ENCODE results near the gene BAK1. TPM values are rescaled to one million over a fixed set of nuclear protein-coding genes. Genes with fewer than 3 reads are reported as not detected.

The BAK1 gene
- total and polyA plus RNA-seq, 2 of the 13 experiments (the other 11 are each of a cell fraction or from before 2014, with no cell fraction given): 15.0 to 23.8 TPM

DNA sequence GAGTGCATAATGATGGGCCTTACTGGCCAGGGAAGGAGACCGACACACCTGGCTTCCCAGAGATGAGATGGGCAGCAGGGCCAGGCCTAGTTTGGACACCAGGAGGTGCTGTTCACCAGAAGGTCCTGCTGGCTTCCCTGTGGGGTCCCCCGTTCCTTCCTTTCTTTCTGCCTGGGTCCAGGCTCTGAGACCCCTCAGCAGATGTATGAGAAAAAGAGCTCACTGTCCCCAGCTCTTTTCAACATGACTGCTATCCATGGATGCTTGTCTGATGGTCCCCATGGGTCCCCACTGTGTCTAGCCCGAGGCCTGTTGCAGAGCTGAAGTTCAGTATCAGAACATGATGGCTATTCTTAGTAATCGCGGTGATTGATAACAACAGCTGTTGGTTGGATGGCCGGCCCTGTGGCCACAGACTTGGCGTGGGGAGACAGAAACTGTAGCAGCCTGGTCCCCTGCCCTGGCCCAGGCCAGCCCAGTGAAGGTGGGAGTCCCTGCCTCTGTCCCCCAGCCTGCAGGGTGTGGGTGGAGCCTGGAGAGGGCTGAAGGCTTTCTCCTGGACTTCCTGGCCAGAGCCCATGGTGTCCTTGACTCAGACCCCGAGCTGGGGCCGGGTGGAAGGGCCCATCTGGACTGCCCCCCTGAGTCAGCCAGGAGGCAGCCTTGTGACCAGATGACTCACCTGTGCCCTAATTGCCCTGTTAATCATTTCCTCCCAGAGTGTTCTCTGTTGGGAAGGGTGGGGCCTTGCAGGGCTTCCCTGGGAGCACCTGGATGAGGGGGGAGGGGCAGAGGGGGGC is 9.9 kb upstream of the BAK1 start (continued):
- TF ChIP-seq, protein P1, sequence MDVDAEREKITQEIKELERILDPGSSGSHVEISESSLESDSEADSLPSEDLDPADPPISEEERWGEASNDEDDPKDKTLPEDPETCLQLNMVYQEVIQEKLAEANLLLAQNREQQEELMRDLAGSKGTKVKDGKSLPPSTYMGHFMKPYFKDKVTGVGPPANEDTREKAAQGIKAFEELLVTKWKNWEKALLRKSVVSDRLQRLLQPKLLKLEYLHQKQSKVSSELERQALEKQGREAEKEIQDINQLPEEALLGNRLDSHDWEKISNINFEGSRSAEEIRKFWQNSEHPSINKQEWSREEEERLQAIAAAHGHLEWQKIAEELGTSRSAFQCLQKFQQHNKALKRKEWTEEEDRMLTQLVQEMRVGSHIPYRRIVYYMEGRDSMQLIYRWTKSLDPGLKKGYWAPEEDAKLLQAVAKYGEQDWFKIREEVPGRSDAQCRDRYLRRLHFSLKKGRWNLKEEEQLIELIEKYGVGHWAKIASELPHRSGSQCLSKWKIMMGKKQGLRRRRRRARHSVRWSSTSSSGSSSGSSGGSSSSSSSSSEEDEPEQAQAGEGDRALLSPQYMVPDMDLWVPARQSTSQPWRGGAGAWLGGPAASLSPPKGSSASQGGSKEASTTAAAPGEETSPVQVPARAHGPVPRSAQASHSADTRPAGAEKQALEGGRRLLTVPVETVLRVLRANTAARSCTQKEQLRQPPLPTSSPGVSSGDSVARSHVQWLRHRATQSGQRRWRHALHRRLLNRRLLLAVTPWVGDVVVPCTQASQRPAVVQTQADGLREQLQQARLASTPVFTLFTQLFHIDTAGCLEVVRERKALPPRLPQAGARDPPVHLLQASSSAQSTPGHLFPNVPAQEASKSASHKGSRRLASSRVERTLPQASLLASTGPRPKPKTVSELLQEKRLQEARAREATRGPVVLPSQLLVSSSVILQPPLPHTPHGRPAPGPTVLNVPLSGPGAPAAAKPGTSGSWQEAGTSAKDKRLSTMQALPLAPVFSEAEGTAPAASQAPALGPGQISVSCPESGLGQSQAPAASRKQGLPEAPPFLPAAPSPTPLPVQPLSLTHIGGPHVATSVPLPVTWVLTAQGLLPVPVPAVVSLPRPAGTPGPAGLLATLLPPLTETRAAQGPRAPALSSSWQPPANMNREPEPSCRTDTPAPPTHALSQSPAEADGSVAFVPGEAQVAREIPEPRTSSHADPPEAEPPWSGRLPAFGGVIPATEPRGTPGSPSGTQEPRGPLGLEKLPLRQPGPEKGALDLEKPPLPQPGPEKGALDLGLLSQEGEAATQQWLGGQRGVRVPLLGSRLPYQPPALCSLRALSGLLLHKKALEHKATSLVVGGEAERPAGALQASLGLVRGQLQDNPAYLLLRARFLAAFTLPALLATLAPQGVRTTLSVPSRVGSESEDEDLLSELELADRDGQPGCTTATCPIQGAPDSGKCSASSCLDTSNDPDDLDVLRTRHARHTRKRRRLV (CRISPR knock-in tag; IDR thresholded peaks at IDR 0.05): peak; percentile 84; the same call in 1 of the 2 replicates
- TF ChIP-seq TBP (CRISPR knock-in tag; IDR thresholded peaks at IDR 0.05): no peak
- no peak; the same call in 1 of the 2 replicates for TF ChIP-seq RXRA (CRISPR knock-in tag; IDR thresholded peaks at IDR 0.05)
- no peak for TF ChIP-seq ZNF484 (CRISPR knock-in tag; IDR thresholded peaks at IDR 0.05; ENCODE audit: borderline replicate concordance, low read depth)
- TF ChIP-seq ZNF878 (CRISPR knock-in tag; IDR thresholded peaks at IDR 0.05): peak; percentile 92; the same call in 1 of the 2 replicates
- TF ChIP-seq, protein P2, sequence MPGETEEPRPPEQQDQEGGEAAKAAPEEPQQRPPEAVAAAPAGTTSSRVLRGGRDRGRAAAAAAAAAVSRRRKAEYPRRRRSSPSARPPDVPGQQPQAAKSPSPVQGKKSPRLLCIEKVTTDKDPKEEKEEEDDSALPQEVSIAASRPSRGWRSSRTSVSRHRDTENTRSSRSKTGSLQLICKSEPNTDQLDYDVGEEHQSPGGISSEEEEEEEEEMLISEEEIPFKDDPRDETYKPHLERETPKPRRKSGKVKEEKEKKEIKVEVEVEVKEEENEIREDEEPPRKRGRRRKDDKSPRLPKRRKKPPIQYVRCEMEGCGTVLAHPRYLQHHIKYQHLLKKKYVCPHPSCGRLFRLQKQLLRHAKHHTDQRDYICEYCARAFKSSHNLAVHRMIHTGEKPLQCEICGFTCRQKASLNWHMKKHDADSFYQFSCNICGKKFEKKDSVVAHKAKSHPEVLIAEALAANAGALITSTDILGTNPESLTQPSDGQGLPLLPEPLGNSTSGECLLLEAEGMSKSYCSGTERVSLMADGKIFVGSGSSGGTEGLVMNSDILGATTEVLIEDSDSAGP (CRISPR knock-in tag; IDR thresholded peaks at IDR 0.05; ENCODE audit: borderline replicate concordance): peak; percentile 63; the same call in 1 of the 2 replicates
- no peak for TF ChIP-seq ZNF674 (CRISPR knock-in tag; IDR thresholded peaks at IDR 0.05; ENCODE audit: low read depth)
- TF ChIP-seq ZNF549 (CRISPR knock-in tag; IDR thresholded peaks at IDR 0.05): no peak
- TF ChIP-seq ZBTB1 (CRISPR knock-in tag; IDR thresholded peaks at IDR 0.05; ENCODE audit: borderline replicate concordance): no peak
- peak; percentile 93 for TF ChIP-seq JUN (CRISPR knock-in tag; IDR thresholded peaks at IDR 0.05)
- no peak for TF ChIP-seq ZNF17 (CRISPR knock-in tag; IDR thresholded peaks at IDR 0.05)
- TF ChIP-seq, protein P3, sequence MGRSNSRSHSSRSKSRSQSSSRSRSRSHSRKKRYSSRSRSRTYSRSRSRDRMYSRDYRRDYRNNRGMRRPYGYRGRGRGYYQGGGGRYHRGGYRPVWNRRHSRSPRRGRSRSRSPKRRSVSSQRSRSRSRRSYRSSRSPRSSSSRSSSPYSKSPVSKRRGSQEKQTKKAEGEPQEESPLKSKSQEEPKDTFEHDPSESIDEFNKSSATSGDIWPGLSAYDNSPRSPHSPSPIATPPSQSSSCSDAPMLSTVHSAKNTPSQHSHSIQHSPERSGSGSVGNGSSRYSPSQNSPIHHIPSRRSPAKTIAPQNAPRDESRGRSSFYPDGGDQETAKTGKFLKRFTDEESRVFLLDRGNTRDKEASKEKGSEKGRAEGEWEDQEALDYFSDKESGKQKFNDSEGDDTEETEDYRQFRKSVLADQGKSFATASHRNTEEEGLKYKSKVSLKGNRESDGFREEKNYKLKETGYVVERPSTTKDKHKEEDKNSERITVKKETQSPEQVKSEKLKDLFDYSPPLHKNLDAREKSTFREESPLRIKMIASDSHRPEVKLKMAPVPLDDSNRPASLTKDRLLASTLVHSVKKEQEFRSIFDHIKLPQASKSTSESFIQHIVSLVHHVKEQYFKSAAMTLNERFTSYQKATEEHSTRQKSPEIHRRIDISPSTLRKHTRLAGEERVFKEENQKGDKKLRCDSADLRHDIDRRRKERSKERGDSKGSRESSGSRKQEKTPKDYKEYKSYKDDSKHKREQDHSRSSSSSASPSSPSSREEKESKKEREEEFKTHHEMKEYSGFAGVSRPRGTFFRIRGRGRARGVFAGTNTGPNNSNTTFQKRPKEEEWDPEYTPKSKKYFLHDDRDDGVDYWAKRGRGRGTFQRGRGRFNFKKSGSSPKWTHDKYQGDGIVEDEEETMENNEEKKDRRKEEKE (IDR thresholded peaks at IDR 0.05): no peak
- TF ChIP-seq PHB2 (IDR thresholded peaks at IDR 0.05; ENCODE audit: partially characterized antibody): no peak

All from HepG2 (cell line).